Keratinocyte (primary cell): ENCODE measurements around the gene RAI14.

Experiments used
- CTCF ChIP-seq, 3 experiments: IDR thresholded peaks in 1 of 3; conservative IDR thresholded peaks in 1 of 3; optimal IDR thresholded peaks in 1 of 3; 2 replicates in 2 of 3; 3 replicates in 1 of 3; pipeline versions ENCODE3 to v1.5.1; 2011; ENCODE audit warnings: low read length in 3 of 3, mild to moderate bottlenecking in 3 of 3, moderate library complexity in 2 of 3, control low read depth in 1 of 3, inconsistent platforms in 1 of 3; ENCODE audit not compliant: insufficient read depth in 2 of 3; ENCODE audit errors: extremely low read depth in 1 of 3
- EZH2 ChIP-seq: IDR thresholded peaks from one replicate; pipeline ENCODE4 v1.6.1; 2012; ENCODE audit warnings: inconsistent platforms, mild to moderate bottlenecking, low read length, moderate library complexity

GRCh38 chr5:34706084-34706483 lies 50.0 kb downstream of the RAI14 start:
- TF ChIP-seq CTCF (optimal IDR thresholded peaks at IDR 0.05 in 1 of 3, IDR thresholded peaks at IDR 0.05 in 1 of 3, conservative IDR thresholded peaks at IDR 0.05 in 1 of 3; ENCODE audit: extremely low read depth in 1 of 3, insufficient read depth in 2 of 3, low read length in 3 of 3) (no peak), EZH2 (no peak)
